HepG2 (cell line): ENCODE results near the gene BRD2. TPM values are rescaled to one million over a fixed set of nuclear protein-coding genes. Genes with fewer than 3 reads are reported as not detected.

Experiments
- ATAC-seq: fragments of 200-7000 bp; cut with Tn5 transposase; 3 replicates; pipeline ENCODE4 v1.9.1; 2020; ENCODE audit warnings: mild to moderate bottlenecking, moderate library complexity
- BruUV-seq: library from RNA; stranded (reverse); fragments of 400-500 nt; replicated peaks from 2 replicates; lab custom pipeline; 2021; lab: Mats Ljungman, UMichigan
- CTCF ChIA-PET: fragments of 300-600 bp; formaldehyde crosslinking; extraction: SDS; loops from one replicate; lab custom pipeline; 2021; ENCODE audit warnings: low total read pairs, inconsistent platforms, low intra/inter-chr PET ratio; lab: Yijun Ruan, JAX
- POLR2A ChIA-PET: fragments of 350-600 bp; sonication (Branson Sonifier 250); formaldehyde crosslinking; loops from one replicate; lab custom pipeline; 2020; ENCODE audit warnings: antibody characterized with exemption, inconsistent platforms; lab: Yijun Ruan, JAX
- DNase-seq: peaks from one replicate; pipeline ENCODE4 v3.0.0-alpha.2; 2015; ENCODE audit warnings: low spot score
- FAIRE-seq: peaks from 3 replicates; lab custom pipeline; 2011; peaks lifted over from hg19 to GRCh38; lab: Jason Lieb, UNC
- H2AFZ ChIP-seq: one replicate; pipeline ENCODE4 v1.6.1; 2011; ENCODE audit warnings: low read length, inconsistent platforms
- H3K27ac ChIP-seq: fragments of 300-600 bp; 3 replicates; pipeline ENCODE4 v1.8.0; 2011; ENCODE audit warnings: mixed run types, mild to moderate bottlenecking, mixed read lengths, low read length, inconsistent platforms; ENCODE audit not compliant: insufficient read depth; ENCODE audit errors: extremely low read length
- H3K27me3 ChIP-seq, 2 experiments: fragments of 200-600 bp in 1 of 2; 2 replicates in 1 of 2; 3 replicates in 1 of 2; pipeline versions ENCODE4 v1.6.0 to v1.8.0; 2011; ENCODE audit warnings: low read length in 2 of 2, mild to moderate bottlenecking in 2 of 2, moderate library complexity in 2 of 2, inconsistent platforms in 1 of 2; ENCODE audit not compliant: insufficient read depth in 2 of 2, control insufficient read depth in 1 of 2
- H3K36me3 ChIP-seq, 2 experiments: fragments of 200-600 bp in 1 of 2; replicated peaks in 1 of 2; 2 replicates in 1 of 2; 3 replicates in 1 of 2; pipeline versions ENCODE4 v1.5.1 to v1.8.0; 2011; ENCODE audit warnings: low read length in 2 of 2, inconsistent platforms in 1 of 2; ENCODE audit not compliant: insufficient read depth in 2 of 2, control insufficient read depth in 1 of 2
- H3K4me1 ChIP-seq: 2 replicates; pipeline ENCODE4 v1.5.1; 2012; ENCODE audit warnings: low read length, inconsistent platforms; ENCODE audit not compliant: insufficient read depth
- H3K4me2 ChIP-seq: 2 replicates; pipeline ENCODE4 v1.6.0; 2011; ENCODE audit warnings: low read depth, low read length, inconsistent platforms
- H3K4me3 ChIP-seq, 3 experiments: fragments of 200-600 bp in 1 of 3; sonication (generic), shearing (Covaris generic) in 1 of 3; replicated peaks in 1 of 3; 2 replicates each; pipeline ENCODE4 v1.5.1; 2011 to 2016; ENCODE audit warnings: low read length in 3 of 3, inconsistent platforms in 2 of 3, low read depth in 2 of 3, mild to moderate bottlenecking in 2 of 3, control low read depth in 1 of 3, mixed read lengths in 1 of 3; ENCODE audit not compliant: insufficient read depth in 1 of 3
- H3K79me2 ChIP-seq: one replicate; pipeline ENCODE4 v1.6.1; 2011; ENCODE audit warnings: low read length, inconsistent platforms; ENCODE audit not compliant: insufficient read depth
- H3K9ac ChIP-seq: 2 replicates; pipeline ENCODE4 v1.6.0; 2011; ENCODE audit warnings: mild to moderate bottlenecking, low read depth, low read length, inconsistent platforms; ENCODE audit not compliant: insufficient read depth
- H3K9me3 ChIP-seq: 2 replicates; pipeline ENCODE4 v1.5.1; 2012; ENCODE audit warnings: mild to moderate bottlenecking, low read length
- H4K20me1 ChIP-seq: 2 replicates; pipeline ENCODE4 v1.6.0; 2011; ENCODE audit warnings: inconsistent platforms, mild to moderate bottlenecking, low read length, moderate library complexity; ENCODE audit not compliant: insufficient read depth
- CC2D1A ChIP-seq: sonication (generic); formaldehyde crosslinking; IDR thresholded peaks from 2 replicates; pipeline ENCODE4 v1.8.1; 2023; ENCODE audit warnings: mild to moderate bottlenecking, missing genetic modification reagents
- DNMT3B ChIP-seq: conservative IDR thresholded peaks from 2 replicates; pipeline ENCODE4 v1.6.1; 2016; ENCODE audit warnings: missing biosample characterization, control low read depth
- FOXJ3 ChIP-seq: sonication (generic); formaldehyde crosslinking; IDR thresholded peaks from 2 replicates; pipeline ENCODE4 v1.4.0; 2020; ENCODE audit warnings: missing genetic modification reagents, mild to moderate bottlenecking, borderline replicate concordance
- FOXK1 ChIP-seq: sonication (generic); formaldehyde crosslinking; IDR thresholded peaks from 2 replicates; pipeline ENCODE4 v1.4.0; 2020; ENCODE audit warnings: low read depth, missing genetic modification reagents, borderline replicate concordance
- GTF2F1 ChIP-seq: fragments of 150-350 bp; IDR thresholded peaks from 2 replicates; pipeline ENCODE4 v1.6.1; 2014; ENCODE audit warnings: low read length
- PAWR ChIP-seq: sonication (generic); formaldehyde crosslinking; IDR thresholded peaks from 2 replicates; pipeline ENCODE4 v1.4.0; 2020; ENCODE audit warnings: missing genetic modification reagents, mild to moderate bottlenecking, borderline replicate concordance
- PAX8 ChIP-seq: sonication (generic); formaldehyde crosslinking; IDR thresholded peaks from 2 replicates; pipeline ENCODE4 v1.8.0; 2022; ENCODE audit warnings: mild to moderate bottlenecking, missing genetic modification reagents, borderline replicate concordance
- POGZ ChIP-seq: sonication (generic); formaldehyde crosslinking; IDR thresholded peaks from 2 replicates; pipeline ENCODE4 v1.4.0; 2020; ENCODE audit warnings: mild to moderate bottlenecking, missing genetic modification reagents
- RBM22 ChIP-seq: fragments of 200-400 bp; formaldehyde crosslinking; optimal IDR thresholded peaks from 2 replicates; pipeline ENCODE3; 2017; ENCODE audit warnings: mild to moderate bottlenecking, low read length, moderate library complexity
- SIX4 ChIP-seq: sonication (generic); formaldehyde crosslinking; IDR thresholded peaks from 2 replicates; pipeline ENCODE4 v1.4.0; 2020; ENCODE audit warnings: missing genetic modification reagents
- TBL1XR1 ChIP-seq: fragments of 150-350 bp; IDR thresholded peaks from 2 replicates; pipeline ENCODE4 v1.6.1; 2014; ENCODE audit warnings: borderline replicate concordance, low read length; ENCODE audit not compliant: partially characterized antibody
- TCF7L2 ChIP-seq: IDR thresholded peaks from 2 replicates; pipeline ENCODE4 v1.6.1; 2011; ENCODE audit warnings: mild to moderate bottlenecking, low read depth, low read length, moderate library complexity
- ZC3H13 ChIP-seq: sonication (generic); formaldehyde crosslinking; IDR thresholded peaks from 2 replicates; pipeline ENCODE4 v1.8.1; 2023; ENCODE audit warnings: mild to moderate bottlenecking, missing genetic modification reagents, moderate library complexity
- ZNF275 ChIP-seq: sonication (generic); formaldehyde crosslinking; IDR thresholded peaks from 2 replicates; pipeline ENCODE4 v1.8.0; 2022; ENCODE audit warnings: missing genetic modification reagents, mild to moderate bottlenecking, inconsistent platforms, borderline replicate concordance
- ZNF782 ChIP-seq: sonication (generic); formaldehyde crosslinking; IDR thresholded peaks from 2 replicates; pipeline ENCODE4 v1.4.0; 2020; ENCODE audit warnings: missing genetic modification reagents, mild to moderate bottlenecking, borderline replicate concordance
- ZNF883 ChIP-seq: sonication (generic); formaldehyde crosslinking; IDR thresholded peaks from 2 replicates; pipeline ENCODE4 v1.5.1; 2020; ENCODE audit warnings: mild to moderate bottlenecking, missing genetic modification reagents; ENCODE audit errors: not compliant biosample characterization
- WGBS: methylation state at CpG from one replicate; pipeline ENCODE4 v1.1.6; 2017; ENCODE audit warnings: low lambda C conversion rate; 5-methylcytosine and 5-hydroxymethylcytosine counted together
- in situ Hi-C: cut with HindIII; loops from 2 replicates; pipeline ENCODE4 v1.10.0; 2017; ENCODE audit warnings: low pct_unique_long_range_greater_than_20kb; ENCODE audit not compliant: extremely low pct_ligation_motif_present
- intact Hi-C: fragments of 100-400 bp; cut with micrococcal nuclease; formaldehyde crosslinking; loops from one replicate; pipeline ENCODE4 v1.10.0; 2022; ENCODE audit not compliant: unreplicated experiment
- polyA plus RNA-seq, 8 experiments: library from polyadenylated mRNA; depleted of rRNA in 3 of 8; stranded (reverse) in 7 of 8; unstranded in 1 of 8; fragments of >200 nt; fragmentation: Illumina TruSeq in 4 of 8; extraction: Trizol in 4 of 8; gene quantifications; 2 replicates each; pipeline versions ENCODE4 v1.2.1 to v1.2.3, GENCODE V29; 2011 to 2016; ENCODE audit warnings: low read depth in 4 of 8, missing spikeins in 1 of 8, mixed read lengths in 1 of 8; ENCODE audit not compliant: insufficient read depth in 1 of 8
- total RNA-seq, 5 experiments: library from RNA; depleted of rRNA; stranded (reverse); fragments of >200 nt; fragmentation: Illumina TruSeq; extraction: Trizol; gene quantifications; 2 replicates each; pipeline ENCODE4 v1.2.3, GENCODE V29; 2016; ENCODE audit warnings: low read depth in 1 of 5
- TF ChIP-seq, protein P1 (sequence below): sonication (generic); formaldehyde crosslinking; IDR thresholded peaks from 2 replicates; pipeline ENCODE4 v1.5.1; 2020; ENCODE audit warnings: mild to moderate bottlenecking, missing genetic modification reagents, borderline replicate concordance
- TF ChIP-seq, protein P2 (sequence below): sonication (generic); formaldehyde crosslinking; IDR thresholded peaks from 2 replicates; pipeline ENCODE4 v1.4.0; 2020; ENCODE audit warnings: missing genetic modification reagents, borderline replicate concordance

BRD2 gene
- total and polyA plus RNA-seq, 2 of the 13 experiments (the other 11 are each of a cell fraction or from before 2014, with no cell fraction given): 143 to 202 TPM

DNA sequence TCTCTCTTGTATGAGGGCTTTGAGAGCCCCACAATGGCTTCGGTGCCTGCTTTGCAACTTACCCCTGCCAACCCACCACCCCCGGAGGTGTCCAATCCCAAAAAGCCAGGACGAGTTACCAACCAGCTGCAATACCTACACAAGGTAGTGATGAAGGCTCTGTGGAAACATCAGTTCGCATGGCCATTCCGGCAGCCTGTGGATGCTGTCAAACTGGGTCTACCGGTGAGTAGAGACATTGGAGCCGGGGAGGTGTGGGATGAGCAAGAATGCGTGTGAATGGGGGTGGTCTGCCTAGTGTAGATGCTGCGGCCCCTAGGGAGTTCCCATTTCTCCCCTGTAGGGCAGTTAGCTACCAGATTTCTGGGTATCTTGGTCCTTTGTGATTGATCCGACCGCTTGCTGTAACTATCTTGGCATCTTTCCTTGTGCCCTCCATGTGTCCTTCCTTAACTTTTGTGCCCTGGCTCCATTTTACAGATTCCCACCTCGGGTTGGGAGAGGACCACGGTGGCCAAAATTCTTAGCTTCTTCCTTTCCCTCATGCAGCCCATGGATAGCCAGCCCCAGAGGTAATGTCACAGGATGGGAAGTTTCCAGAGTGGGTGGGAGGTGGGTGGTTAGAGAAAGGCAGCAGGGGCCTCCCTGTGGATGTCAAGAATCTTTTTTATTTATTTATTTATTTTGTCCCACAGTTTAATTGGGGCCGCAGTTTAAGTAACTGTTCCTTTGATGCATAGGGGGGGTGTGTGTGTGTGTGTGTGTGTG lies 6.3 kb downstream of the BRD2 start (continued):
- peak; percentile 18; the same call in 1 of the 2 replicates for TF ChIP-seq ZC3H13
- peak; percentile 64 for TF ChIP-seq RBM22
- TF ChIP-seq, protein P1, sequence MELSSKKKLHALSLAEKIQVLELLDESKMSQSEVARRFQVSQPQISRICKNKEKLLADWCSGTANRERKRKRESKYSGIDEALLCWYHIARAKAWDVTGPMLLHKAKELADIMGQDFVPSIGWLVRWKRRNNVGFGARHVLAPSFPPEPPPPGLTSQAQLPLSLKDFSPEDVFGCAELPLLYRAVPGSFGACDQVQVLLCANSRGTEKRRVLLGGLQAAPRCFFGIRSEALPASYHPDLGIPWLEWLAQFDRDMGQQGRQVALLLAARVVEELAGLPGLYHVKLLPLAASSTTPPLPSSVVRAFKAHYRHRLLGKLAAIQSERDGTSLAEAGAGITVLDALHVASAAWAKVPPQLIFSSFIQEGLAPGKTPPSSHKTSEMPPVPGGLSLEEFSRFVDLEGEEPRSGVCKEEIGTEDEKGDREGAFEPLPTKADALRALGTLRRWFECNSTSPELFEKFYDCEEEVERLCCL (CRISPR knock-in tag): no peak
- TF ChIP-seq ZNF782 (CRISPR knock-in tag): peak; percentile 65; the same call in 1 of the 2 replicates
- peak; percentile 39 for TF ChIP-seq ZNF883 (CRISPR knock-in tag)

- in situ Hi-C loops (loop anchor here (5.0 kb wide), 1 partner anchor 84 kb away; no protein-coding TSS in a partner anchor), intact Hi-C loops (no loop called here)
- ATAC-seq: no peak
- no peak for FAIRE-seq
- Histone ChIP-seq H3K27ac (no peak overlapping the region), H3K79me2 (peaks cover 66% of the 10 kb centered on the region), H3K27me3 (peaks cover 0 to 4% of the 10 kb centered on the region in 2 experiments; a peak in 1 of 5 replicates), H3K4me2 (peak overlapping the region; percentile 97; the same call in 1 of the 2 replicates), H3K4me1 (peaks cover 54% of the 10 kb centered on the region), H3K9me3 (no peaks in the 10 kb centered on the region), H2AFZ (no peak overlapping the region), H3K36me3 (peaks cover 53 to 86% of the 10 kb centered on the region in 2 experiments), H3K9ac (no peak overlapping the region), H3K4me3 (peak overlapping the region in 1 of 3 experiments; percentile 10; a peak in 1 of 6 replicates), H4K20me1 (peaks cover 88% of the 10 kb centered on the region)
- ChIA-PET CTCF (no interaction called here), POLR2A (interaction anchor here (2.8 to 10.5 kb wide), 3 partner anchors 6 to 81 kb away, joined by 17 to 305 read pairs (median 202); partner anchors contain the start of gene HLA-DMA)
- BruUV-seq: no TSS peak
- DNase-seq: no peak
- WGBS: 86% methylated on average over 2 of the region's 2 CpGs
- TF ChIP-seq, protein P2, sequence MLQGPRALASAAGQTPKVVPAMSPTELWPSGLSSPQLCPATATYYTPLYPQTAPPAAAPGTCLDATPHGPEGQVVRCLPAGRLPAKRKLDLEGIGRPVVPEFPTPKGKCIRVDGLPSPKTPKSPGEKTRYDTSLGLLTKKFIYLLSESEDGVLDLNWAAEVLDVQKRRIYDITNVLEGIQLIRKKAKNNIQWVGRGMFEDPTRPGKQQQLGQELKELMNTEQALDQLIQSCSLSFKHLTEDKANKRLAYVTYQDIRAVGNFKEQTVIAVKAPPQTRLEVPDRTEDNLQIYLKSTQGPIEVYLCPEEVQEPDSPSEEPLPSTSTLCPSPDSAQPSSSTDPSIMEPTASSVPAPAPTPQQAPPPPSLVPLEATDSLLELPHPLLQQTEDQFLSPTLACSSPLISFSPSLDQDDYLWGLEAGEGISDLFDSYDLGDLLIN (CRISPR knock-in tag): no peak
- TF ChIP-seq GTF2F1: no peak
- TF ChIP-seq FOXK1 (CRISPR knock-in tag): no peak
- no peak for TF ChIP-seq CC2D1A (CRISPR knock-in tag)
- TF ChIP-seq TCF7L2: no peak
- no peak for TF ChIP-seq POGZ
- no peak for TF ChIP-seq TBL1XR1
- TF ChIP-seq PAX8 (CRISPR knock-in tag): no peak
- no peak for TF ChIP-seq SIX4 (CRISPR knock-in tag)
- TF ChIP-seq DNMT3B: no peak
- TF ChIP-seq PAWR (CRISPR knock-in tag): no peak
- TF ChIP-seq ZNF275: no peak
- TF ChIP-seq FOXJ3: no peak
Observed at GRCh38 chr6:32975886-32976285, 7.5 kb downstream of the BRD2 start.
